VCaP (cell line): ENCODE measurements around the gene ONECUT2.
A peak's percentile ranks its signal among the peaks of the same experiment; 100 is the strongest.

ENCODE experiments used
- H3K27ac ChIP-seq: fragments of 450-650 bp; 2 replicates; pipeline ENCODE4 v1.5.1; 2017
- CTCF ChIP-seq: fragments of 450-650 bp; conservative IDR thresholded peaks from 2 replicates; pipeline ENCODE4 v1.5.1; 2017; ENCODE audit warnings: mild to moderate bottlenecking, moderate library complexity

The ONECUT2 gene

GRCh38 chr18:57437766-57438671 lies 2.8 kb downstream of the ONECUT2 start:
- H3K27ac ChIP-seq, result peak overlapping the region; percentile 83
- peak; percentile 94 for TF ChIP-seq CTCF

DNA sequence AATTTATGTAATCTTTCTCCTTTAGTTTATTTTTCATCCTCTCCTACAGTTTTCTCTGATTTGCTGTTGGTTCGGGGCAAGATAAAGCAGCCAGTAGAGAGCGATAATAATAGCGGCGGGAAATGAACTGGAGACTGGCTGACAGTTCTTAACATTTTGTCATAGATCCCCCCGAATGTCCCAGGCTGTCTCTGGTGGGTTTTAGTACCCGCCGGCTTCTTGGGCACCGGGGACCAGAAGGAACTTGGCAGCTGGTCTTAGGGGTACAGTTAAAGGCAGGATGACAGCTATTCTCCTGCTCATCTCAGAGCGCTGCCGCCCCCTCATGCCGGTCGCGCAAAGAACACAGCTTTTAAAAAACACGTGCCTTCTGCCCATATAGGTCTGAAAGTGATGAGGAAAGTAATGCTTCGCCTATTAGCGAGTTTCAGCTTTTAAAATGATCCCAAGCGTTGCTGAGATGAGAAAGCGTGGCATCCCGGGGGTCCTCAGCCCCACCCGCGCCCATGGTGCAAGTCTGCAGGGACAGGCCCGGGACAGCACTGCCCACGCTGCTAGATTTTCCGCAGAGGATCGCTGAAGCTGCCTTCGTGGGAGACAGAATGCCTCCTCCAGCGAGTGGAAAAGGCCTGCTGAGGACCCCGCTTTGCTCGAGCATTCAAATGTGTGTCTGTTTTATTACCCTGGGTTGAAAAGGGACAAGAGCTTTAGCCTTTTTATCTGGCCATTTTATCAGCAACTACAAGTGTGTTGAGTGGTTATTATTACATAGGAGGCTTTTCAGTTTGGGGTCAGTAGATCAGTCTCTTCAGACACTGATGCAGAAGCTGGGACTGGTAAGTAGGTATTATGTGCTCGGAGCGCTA lies 3.8 kb downstream of the ONECUT2 start:
- TF ChIP-seq CTCF, result peak; percentile 71
- H3K27ac ChIP-seq, result peak overlapping the region; percentile 83; the same call in 1 of the 2 replicates

DNA sequence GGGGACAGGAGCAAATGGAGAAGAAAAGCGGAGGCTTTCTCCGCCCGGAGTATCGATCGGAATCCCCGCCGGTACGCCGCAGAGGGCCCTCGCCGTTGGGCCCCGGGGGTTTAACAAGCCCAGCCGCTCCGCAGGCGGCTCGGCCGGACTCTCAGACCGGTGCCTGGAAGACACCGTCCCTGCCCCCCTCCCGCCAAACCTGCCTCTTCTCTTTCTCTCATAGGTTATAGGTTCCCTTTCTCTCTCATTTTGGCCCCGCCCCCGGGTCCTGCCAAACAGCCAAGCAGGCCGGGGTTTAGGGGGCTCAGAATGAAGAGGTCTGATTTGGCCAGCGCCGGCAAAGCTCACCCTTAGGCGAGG lies 4.4 kb downstream of the ONECUT2 start:
- no peak for TF ChIP-seq CTCF
- no peak overlapping the region; the same call in 1 of the 2 replicates for H3K27ac ChIP-seq

DNA sequence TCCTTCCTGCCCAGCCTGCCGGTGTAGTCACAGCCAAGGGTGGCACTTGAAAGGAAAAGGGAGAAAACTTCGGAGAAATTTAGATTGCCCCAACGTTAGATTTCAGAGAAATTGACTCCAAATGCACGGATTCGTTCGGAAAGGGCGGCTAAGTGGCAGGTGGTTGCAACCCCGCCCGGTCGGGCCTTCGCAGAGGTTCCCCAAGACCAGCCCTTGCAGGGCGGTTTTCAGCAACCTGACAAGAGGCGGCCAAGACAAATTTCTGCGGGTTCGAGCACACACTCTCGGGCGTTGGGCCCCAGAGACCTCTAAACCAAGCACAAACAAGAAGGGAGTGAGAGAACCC lies 4.8 kb downstream of the ONECUT2 start:
- no peak overlapping the region; the same call in 1 of the 2 replicates for H3K27ac ChIP-seq

GRCh38 chr18:57440331-57441070 lies 5.3 kb downstream of the ONECUT2 start:
- no peak overlapping the region for H3K27ac ChIP-seq
- no peak for TF ChIP-seq CTCF

More for the DNA sequence above, 4.8 kb downstream of the ONECUT2 start:
- TF ChIP-seq CTCF, result no peak

GRCh38 chr18:57441071-57441794 lies 6.1 kb downstream of the ONECUT2 start:
- no peak for TF ChIP-seq CTCF
- no peak overlapping the region for H3K27ac ChIP-seq
